HG02588 (cell line): ENCODE data around the gene FLT1.

Experiments
- ATAC-seq: cut with Tn5 transposase; IDR thresholded peaks from one replicate; pipeline ENCODE4 v1.9.1; 2021; ENCODE audit warnings: mild to moderate bottlenecking, moderate library complexity; ENCODE audit not compliant: unreplicated experiment

The FLT1 gene

DNA sequence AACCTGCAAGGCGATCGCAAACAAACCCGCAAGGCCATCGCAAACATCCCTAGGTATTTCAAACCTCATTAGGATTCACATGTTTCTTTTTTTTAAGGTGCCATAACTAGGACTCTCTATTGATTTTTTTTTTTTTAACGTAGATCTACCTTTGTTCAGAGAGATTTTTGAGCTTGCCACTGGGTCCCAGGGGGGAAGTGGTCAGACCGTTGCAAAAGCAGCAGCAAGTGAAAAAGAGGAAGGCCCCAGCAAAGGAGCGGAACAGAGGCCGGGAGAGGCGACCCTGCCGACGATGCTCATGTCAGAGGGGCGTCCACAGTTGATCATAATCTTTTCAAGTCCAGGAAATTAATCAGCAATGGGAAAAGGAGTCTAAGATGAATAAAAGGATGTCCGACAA, 32.7 kb upstream of the FLT1 start:
- no peak for ATAC-seq

DNA sequence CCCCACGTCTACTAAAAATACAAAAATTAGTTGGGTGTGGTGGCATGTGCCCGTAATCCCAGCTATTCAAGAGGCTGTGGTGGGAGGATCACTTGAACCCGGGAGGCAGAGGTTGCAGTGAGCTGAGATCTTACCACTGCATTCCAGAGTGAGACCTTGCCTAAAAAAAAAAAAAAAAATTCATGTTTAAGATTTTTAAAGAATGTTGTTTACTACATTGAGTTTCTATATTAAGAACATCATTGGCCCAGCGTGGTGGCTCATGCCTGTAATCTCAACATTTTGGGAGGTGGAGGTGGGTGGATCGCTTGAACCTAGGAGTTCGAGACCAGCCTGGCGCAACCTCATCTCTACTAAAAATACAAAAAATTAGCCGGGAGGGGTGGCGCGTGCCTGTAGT, 31.9 kb upstream of the FLT1 start:
- no peak for ATAC-seq

DNA sequence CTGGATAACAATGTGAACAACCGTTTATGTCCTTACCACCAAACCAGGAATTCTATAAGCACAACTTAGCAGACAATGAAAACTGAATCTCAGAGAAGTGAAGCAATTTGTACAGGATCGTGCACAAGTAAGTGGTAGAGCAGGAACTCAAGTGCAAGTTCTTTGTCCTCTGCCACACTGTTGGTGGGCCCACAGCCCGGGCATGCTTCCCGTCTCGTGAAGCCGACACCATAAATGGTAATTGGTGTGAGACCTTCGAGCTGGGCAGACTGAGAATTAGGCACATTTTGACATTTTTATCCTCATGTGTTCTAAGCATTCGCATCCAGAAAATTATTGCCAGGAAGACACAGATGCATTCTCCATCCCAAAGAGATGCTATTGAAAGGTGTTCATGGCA, 27.9 kb upstream of the FLT1 start:
- ATAC-seq, result no peak

DNA sequence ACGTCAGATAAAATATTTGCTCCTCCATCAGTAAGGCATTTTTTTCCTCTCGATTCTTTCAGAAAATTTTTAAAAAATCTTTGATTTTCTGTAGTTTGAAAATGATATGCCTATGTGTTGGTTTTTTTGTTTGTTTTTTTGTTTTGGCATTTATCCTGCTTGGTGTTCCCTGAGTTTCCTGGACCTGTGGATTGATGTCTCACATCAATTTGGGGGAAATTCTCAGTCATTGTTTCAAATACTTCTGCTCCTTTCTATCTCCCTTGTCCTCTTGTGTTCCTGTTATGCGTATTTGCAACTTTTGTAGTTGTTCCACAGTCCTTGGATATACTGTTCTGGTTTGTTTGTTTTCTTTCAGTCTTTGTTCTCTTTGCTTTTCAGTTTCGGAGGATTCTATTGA, 18.8 kb upstream of the FLT1 start:
- ATAC-seq, result no peak

DNA sequence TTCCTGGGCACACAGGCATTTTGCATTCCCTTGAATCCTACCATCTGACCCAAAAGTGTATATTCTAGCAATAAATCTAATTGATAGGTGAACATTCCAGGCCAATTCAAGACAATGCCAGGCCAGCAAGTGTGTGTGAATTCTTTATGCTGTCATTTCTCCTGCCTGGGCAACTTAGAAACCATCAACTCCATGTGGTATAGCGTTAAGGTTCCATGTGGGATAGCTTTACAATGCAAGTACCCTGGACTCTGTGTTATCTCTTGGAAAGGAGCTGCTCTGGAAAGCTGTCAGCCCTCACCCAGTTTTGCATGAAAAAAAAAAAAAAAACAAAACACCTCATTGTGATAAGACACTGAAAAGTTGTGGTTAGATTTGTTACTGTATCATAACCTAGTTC, 15.6 kb upstream of the FLT1 start:
- no peak for ATAC-seq

DNA sequence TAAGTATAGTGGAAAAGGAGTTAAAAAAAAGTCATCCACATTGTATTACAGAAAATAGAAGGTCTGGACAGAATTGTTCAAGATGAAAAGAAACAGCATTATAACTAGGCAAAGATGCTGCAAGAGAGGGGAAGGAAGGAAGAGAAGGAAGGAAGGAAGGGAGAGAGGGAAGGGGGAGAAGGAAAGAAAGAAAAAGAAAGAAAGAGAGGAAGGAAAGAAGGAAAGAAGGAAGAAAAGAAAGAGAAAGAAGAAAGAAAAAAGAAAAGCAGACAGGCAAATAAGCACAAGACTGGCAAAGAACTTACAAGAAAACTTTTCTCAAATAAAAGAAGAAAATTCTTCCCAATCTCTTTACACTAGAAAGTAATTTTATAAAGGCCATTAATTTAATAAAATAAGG, 15.1 kb upstream of the FLT1 start:
- ATAC-seq, result no peak

DNA sequence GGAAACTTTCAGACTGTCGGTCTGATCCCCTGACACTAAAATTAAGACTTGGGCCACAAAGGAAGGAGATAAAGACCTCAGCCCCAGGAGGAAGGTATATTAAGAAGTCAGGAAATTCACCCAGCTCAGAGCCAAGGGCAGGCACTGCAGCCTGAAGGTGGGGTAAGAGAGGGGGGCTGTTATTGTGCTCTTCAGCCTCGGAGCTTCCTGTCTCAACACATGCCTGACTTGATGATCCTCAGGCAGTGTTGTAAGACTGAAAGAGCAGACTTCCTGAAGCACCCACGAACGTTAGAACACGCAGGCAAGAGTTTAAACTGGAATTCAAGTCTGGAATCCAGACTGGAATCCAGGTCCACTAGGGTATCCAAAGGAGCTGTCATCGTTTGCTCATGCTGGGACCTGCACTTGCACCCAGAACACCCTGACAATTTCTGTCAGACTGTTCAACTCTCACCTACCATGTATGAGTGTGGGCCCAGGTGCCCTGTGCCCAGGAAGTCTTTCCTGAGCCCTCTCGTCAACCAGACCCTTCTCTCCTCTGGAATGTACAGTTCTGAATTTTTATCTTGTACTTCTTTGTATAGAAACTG, 10.7 kb upstream of the FLT1 start:
- no peak for ATAC-seq

DNA sequence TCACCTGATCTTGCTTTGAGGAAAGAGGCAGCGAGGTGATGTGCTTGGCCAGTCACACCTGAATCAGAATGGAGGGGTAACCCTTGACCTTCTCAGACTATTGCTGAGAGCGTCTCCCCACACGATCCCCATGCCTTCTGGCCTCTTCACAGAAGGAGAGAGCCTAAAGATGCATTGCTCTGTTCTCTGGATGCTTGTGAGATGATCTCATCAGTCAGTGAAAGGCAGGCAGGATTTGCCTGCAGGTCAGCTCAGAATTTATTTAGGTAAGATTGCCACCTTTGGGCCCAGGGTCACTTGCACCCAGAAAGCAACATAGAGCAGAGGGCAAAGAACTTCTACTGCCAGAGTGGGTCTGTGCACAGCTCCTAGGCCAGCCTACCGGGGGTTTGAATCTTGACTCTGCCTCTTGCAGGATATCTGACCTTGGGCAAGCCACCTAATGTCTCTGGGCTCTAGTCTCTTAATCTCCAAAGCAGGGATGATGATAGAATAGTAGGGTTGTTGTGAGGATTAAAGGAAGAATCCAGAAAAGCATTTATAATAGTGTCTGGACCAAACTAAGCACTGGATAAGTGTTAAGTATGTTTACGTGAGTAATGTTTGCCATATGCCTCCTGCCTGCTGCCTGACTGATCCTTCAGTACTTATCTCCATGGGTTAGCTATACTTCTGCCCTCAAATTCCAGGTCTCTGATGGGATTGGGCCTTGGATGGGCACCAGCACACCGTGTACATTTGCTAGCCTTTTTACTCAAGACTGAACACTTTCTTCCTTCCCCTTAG, 8.4 kb upstream of the FLT1 start:
- no peak for ATAC-seq

DNA sequence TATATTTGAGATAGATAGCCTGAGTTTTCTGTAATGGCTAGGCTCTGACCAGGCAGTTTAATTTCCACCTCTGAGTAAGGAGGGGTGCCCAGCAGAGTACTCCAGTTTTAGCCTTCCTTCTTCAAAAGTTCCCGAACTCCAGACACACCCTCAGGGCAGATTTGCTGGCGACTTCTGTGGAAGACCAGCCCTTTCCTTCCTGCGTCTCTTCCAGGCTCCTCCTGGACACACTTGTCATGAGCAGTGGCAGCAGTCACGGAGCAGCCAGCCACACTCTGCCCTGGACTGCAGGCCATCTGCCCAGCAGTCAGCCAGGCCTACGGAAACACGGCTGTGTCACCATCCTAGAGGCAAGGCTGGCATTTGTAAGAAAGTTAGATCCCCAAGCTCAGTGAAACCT, 6.6 kb upstream of the FLT1 start:
- no peak for ATAC-seq

DNA sequence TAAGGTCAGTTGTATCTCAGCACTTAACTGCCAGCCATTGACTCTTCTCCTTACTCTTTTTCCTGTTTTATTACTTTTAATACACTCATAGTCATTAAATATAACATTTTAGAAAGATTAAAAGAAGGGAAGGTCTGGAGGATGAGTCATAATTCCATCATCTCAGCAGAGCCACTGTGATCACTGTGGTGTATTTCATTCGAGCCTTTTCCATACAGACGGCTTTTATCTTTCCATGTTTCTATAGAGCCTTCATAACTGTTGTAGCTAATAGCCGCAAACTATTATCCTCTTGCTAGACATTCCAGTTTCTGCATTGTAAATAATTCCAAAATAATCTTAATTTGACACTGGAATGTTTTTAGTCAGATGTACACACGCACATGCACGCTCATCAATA, 4.7 kb upstream of the FLT1 start:
- no peak for ATAC-seq

DNA sequence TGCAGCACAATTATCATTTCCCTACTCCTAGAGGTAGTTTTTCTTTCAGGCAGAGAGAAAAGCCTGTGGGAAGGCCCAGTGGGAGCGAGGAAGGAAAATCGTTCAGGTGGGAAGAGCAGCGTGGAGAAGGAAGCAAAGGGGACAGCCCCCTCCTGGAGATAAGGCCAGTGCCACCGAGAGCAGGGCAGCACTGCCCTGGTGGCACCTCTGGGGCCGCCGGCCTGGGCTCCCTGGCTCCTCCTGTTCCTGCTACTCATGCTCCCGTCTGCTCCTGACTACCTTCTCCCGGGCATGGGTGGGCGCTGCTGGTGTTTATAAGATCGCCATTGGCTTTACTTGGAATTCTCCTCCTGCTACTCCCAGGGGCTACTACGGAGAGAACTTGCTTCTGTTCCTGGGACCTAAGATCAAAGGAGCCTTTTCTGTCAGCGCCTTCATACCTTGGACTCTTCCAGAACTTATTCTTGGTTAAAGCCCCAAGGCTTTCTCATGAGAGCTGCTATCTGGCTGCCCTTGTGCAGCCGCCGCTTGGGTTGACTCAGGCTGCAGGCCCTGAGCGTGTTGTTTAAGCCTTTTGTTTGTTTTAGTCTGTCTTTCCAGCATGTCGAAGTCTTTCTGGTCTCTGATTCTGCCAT, 3.7 kb upstream of the FLT1 start:
- ATAC-seq, result no peak

DNA sequence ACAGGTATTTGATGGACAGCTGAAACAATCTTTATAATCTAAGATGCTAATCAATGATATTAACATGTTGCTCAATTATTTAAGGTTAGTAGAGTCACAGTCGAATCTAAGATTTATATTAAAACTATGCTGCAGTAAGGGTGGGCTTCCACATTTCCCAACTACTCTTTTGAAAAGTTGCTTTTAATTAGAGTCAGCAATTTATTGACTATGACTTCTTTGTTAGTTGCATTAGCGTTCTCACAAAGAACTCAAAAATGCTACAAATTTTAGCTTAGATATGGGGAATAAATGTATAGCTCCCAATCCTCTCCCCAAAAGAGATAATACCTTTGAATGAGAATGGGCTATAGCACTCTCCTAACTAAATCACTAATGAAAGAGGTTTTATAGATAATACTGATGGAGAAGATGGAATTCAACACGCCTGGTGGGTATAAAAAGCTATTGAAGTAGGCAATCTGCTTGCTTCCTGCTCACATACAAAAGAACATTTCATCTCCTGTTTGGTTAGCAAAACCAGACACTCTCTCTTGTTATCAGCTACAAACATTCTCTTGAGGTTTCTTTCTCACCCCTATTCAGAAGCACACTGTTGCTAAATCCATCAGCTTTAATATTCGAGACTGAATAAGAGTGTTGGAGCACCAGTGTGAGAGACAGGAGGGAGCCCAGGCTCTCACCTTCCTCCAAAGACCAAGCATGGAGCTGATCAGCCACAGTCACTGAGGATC, 2.4 kb upstream of the FLT1 start:
- no peak for ATAC-seq

DNA sequence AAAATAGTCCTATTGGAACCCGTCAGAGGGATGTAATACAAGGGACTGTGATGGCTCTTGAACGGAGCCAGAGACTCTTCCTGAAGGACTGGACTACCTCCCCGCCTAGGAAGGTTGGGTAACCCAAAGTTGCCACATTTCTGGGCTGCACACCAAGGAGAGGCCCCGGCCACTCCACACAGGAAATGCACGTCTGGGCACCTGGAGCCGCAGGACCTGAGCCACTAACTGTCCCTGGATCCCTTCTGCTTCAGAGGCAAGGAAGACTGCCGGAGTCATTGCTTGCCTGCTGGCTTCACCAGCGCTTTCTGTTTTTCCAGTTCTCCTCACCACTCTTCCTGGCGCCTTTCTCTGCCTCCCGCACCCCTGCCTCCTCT, 1.2 kb upstream of the FLT1 start:
- no peak for ATAC-seq

DNA sequence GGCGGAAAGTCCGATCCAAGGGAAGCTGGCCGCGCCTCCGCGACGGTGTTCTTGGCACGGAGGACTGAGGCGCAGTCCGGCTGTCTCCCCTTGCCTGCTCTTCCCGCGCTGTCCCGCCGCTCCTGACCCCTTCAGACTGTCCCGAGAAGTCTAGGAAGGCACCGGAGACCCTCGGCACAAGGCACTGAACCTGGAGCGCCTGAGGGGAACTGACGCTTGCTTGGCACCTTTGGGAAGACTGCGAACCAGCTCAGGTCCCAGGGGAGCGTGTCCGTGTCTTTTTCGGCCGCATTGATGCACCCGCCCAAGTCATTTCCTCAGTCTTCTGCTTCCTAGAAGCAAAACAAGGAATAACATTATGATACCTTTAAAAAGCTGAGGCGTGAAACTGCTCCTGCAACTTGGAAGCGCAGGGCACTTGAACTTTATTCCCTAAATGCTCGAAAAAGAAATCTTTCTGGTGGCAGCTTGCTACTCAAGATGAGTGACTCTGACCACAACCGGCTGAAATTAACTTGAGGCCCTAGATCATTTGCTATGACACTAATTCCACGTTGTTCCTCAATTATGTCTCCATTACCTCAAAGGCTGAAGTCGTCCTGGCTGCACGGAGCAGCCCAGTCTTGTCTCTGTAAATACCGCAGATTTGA, 735 bp upstream of the FLT1 start:
- no peak for ATAC-seq

DNA sequence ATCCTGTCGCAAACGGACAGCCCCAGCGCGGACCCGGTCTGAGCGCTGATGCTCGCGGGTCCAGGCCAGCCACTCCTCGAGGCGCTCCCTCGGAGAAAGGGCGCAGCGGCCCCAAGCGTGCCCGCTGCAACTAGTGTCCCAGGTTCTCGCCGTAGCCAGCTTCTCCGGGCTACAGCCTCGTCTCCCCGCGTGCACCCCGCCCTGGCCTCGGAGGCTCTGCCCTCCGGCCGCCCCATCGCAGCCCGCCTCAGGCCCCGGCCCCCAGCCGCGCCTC, 487 bp downstream of the FLT1 start:
- no peak for ATAC-seq

DNA sequence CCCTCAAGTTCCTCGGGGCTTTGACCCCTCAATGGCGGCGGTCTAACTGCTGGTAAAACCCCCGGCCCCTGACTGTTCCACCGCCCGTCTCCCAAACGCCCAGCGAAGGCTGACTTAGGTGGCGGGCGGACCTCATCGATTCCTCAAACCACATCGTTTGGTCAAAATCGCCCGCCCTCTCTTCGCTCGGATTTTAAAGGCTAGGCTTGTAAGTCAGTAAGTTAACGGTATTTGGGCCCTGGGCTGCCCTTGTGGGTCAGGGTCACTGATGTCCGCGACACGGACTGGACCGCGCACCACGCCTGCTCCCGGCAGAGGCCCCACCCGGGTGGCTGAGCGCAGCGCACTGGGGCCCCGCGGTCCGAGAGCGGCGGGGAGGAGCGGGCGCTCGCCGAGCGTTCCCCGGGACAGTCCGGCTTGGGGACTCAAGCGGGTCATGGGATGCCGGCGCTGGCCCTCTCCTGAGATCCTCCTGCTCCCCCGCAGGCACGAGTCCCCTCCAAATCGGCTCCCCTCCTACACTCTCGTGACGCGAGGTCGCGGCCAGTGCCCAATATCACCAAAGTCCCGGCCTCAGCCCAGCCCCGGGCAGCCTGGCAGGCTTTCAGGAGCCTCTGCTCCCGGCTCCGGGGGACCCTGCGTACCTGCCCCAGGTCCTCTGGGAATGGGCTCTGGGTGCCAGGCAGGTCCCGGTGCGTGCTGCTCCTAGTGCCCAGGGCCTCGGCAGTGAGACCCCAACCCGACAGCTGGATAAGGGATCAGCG, 1.0 kb downstream of the FLT1 start:
- no peak for ATAC-seq

DNA sequence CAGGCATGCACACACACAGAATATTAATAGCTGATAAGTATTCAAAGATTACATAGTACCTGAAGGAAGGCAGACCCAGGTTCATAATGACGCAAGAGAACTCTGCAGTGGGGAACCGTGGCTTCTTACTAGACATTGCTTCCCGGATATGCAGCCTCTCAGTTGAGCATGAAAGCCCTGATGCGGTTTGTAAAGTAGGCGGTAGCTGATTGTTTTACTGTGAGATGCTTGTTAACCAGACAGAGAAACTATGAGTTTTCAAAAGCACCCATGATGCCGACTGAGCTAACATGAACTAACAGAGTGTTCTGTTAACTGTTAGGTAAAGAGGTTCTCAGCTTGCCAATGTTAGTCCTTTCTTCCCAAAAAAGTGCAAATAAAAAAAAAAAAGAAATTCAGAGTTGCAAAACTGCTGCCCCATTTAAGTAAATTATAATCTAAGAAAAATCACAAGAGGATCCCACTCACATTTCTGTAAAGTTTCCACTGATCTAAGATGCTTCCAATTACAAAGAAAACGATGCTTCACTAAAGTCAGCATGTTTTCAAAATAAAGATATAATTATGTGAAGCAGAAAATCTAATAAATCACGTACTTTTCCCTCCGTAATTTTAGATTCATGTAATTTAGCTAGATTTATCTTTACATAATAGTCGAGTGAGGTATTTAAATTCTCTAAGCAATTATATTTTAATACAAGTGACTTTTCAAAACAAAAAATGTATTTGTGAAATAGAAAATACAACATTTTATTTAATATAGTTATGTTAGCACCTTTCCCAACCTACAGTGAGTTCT, 2.2 kb downstream of the FLT1 start:
- no peak for ATAC-seq

DNA sequence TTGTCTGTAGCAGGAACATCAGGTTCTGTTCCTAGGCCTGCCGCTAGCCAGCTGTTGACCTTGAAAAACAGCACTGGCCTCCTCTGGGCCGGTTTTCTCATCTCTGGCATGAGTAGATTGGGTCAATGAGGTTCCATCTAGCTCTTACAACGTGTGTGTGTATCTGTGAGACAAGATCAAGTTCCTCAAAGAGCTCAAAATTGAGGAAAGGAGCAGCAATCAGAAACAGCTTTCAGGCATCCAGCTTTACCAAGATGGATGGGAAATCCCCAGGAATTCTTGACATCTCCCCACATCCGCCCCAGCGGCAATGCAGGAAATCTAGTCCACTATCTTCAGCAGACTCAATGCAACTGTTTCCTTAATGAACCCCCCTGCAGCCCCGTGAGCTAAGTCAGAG, 4.9 kb downstream of the FLT1 start:
- no peak for ATAC-seq

DNA sequence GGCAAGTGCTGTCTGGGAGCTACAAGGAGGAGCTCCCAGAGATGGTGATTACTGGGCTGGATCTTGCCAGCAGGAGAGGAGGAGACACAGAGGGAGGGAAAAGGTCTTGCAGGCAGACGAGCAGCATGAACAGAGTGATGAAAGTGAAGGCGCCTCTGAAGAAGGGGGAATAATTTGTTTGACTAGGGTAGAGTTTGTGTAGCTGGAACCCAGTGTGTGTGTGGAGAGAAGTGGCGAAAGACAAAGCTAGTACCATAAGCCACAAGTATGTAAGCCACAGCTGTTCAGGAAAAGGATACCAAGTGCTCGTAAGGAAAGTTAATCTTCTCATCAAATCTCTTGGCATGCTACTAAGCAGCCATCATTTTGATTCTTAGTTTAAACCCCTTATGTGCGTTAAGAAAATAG, 5.4 kb downstream of the FLT1 start:
- no peak for ATAC-seq

DNA sequence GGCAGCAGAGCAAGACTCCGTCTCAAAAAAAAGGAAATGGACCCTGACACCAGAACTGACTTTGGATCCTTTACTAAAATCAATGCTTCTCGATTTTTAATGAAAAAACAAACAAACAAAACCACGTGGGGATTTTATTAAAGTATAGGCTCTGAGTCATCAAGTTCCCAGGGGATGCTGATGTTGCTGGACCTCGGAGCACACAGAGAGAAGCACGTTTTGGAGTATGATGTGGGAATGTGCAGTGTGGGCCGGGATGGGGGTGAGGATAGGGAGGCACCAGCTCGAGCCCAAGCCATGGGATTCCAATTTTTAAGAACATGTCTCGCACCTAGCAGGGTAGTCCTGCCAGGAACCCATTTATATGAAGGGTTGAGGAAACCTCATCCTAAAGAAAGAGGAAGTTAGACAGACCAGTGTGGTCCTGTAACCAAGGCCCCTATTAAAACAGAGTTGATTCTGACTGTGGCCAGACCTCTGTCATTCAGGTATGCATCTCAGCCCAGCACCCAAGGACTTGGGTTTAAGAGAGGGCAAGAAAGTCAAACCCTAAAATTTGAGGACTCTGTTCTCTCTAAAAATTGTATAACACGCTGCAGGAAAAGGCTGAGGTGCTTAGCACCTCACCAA, 6.4 kb downstream of the FLT1 start:
- no peak for ATAC-seq
